Suprapubic skin (tissue), 4 donors: ENCODE measurements around the gene GJB5.

ENCODE experiments used
- CTCF ChIP-seq, 2 donors: fragments of 200-600 bp in 1 of 2; fragments of 450-650 bp in 1 of 2; sonication (generic) in 1 of 2; IDR thresholded peaks; one replicate each; pipeline ENCODE4 v1.5.1; 2016 to 2019; ENCODE audit warnings: antibody characterized with exemption in 2 of 2, mild to moderate bottlenecking in 1 of 2, moderate library complexity in 1 of 2
- EP300 ChIP-seq: sonication (generic); formaldehyde crosslinking; IDR thresholded peaks from one replicate; pipeline ENCODE4 v1.6.1; 2017; ENCODE audit warnings: antibody characterized with exemption
- POLR2A ChIP-seq, 2 donors: fragments of 450-650 bp; IDR thresholded peaks; one replicate each; pipeline ENCODE4 v1.6.1; 2017; ENCODE audit warnings: antibody characterized with exemption in 2 of 2, mild to moderate bottlenecking in 2 of 2, moderate library complexity in 2 of 2
- POLR2AphosphoS5 ChIP-seq, 3 donors: sonication (generic); formaldehyde crosslinking; IDR thresholded peaks; one replicate each; pipeline ENCODE4 v1.6.1; 2017; ENCODE audit warnings: antibody characterized with exemption in 3 of 3

DNA sequence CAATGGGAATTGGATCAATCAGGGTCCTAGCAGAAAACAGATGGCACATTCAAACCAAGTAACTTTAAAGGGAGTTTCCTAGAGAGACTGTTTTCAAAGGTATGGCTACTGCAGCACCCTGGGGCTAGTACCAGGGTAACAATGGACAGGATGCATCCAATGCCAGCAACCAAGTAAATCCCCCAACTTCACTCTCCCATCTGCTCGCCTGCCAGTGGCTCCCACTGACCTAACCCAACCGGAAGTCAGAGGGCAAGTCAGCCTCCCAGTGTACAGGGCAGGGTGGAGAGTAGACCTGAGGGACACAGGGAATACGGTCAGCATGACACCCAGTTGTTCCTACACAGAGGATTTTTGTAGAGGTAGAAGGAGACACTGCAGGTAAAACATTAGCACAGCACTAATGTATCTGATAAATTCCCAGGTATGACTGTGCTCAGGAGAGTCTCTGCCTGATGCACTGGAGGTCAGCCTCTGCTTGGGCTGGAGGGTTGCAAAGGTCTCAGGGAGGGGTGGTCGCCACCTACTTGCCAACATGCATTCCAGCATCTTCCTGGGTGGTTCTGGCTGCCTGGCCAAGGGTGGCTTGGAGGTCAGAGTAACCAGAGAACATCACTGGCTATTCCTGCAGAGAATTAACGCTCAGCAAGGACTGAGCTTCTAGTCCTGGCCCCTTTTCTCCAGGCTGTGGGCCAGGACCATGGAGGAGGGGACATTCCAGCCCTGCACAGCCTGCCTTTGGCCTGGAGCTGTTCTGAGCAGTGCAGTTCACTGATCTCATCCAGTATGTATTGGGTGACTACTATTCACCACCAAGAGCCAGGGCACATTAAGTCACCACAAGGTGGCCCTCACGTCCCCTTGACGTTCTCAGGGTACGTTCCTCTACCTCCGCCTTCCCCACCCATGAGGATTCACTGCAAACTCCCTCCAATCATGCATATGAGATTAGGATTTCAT, 32.9 kb downstream of the GJB5 start:
- no peak for TF ChIP-seq POLR2A (IDR thresholded peaks at IDR 0.05)
- TF ChIP-seq CTCF (IDR thresholded peaks at IDR 0.05), result no peak
- TF ChIP-seq POLR2AphosphoS5 (IDR thresholded peaks at IDR 0.05), result no peak
- TF ChIP-seq EP300, result no peak
